DMS53 treated with DMSO at 0.1 percent for 48 hours (cell line): ENCODE data around the gene PPP3CA.
"Not testable (repeated sequence)": the region's sequence is repeated elsewhere in the genome, so short reads cannot be mapped to it uniquely, and the experiment has no call there.

Experiments
- DNase-seq: peaks from one replicate; lab custom pipeline; 2025; ENCODE audit not compliant: unreplicated experiment; lab: John Stamatoyannopoulos, UW

The PPP3CA gene

DNA sequence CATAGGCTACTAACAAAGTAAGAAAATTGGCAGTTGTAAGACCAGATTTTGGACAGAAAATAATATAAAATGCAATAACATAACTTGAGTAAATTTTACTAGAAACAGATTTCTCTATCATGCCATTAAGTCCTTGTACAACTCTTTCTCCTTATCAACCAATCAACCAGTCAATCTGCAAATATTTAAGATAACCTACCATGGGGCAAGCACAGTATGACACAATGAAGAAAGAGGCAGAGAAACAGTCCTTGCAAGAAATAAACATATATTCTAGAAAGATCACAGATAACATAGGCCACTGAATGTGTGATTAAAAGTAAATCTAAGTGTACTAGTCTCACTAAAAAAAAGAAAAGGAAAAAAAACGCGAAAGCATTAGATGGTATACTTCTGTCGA, 194.8 kb downstream of the PPP3CA start:
- DNase-seq: no peak

DNA sequence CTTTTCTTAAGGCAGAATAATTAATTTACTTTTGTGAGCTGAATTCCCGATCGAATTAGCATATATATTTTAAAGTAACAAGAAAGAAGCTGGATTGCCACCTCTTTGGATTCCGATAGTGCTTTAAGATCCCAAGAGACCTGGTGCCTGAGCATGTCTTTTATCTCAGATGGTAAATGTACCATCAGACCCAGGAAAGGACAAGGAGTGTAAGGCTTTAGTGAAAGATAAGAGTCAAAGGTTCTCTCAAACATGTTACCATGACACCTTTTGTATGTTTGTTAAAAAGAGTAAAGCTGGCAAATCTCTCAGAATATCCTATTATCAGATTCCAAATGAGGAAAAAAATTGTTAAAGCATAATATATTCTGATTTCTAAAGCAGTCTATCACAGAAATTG, 198.8 kb downstream of the PPP3CA start:
- no peak for DNase-seq

DNA sequence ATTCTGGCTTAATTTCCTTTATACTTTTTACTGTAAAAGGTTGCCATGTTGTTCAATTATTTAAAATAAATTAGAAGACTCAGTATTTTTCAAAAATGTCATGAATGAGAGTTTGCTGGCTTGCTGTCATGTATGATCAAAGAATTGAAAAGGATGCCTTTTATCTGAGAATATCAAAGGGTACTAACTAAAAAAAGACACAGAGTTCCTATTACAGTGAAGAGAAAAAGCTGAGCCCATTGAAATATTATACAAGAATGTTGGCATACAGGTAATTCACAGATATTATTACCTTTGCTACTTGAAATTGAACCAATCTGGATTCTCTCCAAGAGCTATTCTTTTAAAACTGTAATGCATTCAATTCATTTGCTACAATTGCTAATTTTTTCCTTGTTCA, 200.0 kb downstream of the PPP3CA start:
- DNase-seq: no peak

DNA sequence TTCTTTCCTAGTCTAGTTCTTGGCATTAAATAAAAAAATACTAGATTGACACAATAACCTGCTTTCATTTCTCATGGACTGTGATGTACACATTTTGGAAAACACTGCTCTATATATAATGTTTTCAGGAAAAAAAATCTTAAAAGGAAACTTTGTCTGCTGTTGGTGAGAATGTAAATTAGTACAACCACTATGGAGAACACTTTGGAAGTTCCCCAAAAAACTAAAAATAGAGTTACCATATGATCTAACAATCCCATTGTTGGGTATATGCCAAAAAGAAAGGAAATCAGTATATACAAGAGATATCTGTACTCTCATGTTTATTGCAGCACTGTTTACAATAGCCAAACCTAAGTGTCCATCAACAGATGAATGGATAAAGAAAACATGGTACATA, 202.3 kb downstream of the PPP3CA start:
- DNase-seq: no peak

DNA sequence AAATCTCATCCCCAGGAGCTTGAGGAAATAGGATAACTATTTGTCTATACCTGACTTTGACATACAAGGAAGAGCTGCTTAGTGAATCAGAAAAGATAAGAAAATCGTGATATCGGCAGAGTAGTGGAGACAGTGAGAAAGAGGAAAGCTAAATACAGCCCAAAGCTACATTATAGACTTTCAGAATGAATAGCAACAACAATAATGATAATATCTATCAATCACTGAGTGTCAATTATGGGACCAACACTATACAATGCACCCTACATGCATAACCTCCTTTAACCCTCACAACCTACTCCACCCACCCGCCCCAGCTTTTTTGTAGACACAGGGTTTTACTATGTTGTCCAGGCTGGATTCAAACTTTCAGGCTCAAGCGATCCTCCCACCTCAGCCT, 205.1 kb downstream of the PPP3CA start:
- DNase-seq: no peak

DNA sequence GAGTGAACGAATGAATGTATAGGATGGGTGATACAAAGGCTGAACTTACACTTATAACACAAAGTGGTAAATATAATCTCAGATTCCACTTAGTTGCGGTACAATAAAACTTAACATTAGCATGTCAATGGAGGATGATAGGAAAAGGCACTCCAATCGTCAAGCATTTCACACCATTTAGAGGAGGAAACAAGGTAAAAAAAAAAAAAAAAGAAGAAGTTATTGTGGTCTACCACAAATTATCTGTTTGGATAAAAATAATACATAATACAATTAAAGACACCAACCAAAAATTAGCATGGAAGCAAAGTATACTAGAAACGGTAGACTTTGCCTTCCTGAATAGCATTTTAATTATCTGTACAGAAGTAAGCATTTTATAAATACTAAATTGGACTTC, 205.5 kb downstream of the PPP3CA start:
- no peak for DNase-seq

DNA sequence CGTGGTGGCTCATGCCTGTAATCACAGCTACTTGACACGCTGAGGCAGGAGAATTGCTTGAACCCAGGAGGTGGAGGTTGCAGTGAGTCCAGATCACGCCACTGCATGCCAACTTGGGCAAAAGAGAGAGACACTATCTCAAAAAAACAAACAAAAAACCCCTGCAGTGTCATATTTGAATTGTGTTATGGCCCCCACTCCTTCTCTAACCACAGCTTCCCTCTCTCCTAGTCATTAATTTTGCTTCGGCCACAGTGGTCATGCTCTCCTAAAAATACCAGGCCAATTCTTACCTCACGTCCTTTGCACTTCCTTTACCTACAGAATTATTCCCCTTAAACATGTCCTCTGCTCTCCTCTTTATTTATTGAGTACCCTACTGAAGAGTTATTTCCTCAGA, 206.1 kb downstream of the PPP3CA start:
- no peak for DNase-seq

DNA sequence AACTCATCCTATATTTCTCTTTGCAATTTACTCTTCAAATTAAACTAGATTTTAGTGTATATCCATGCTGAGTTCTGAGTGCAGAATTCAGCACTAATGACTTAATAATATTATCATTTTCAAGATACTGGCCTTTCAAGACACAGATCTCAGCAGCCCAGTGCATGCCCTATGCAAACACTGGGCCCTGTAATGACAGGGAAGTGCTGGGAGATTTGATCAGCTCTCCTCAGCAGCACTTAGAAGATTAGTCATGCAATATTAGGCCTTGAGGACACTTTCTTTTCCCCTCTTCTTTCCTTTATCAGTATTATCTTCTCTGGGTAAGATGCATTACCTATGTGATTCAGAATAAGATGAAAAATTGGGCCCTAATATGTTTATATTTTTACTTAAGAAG, 207.1 kb downstream of the PPP3CA start:
- DNase-seq: no peak

DNA sequence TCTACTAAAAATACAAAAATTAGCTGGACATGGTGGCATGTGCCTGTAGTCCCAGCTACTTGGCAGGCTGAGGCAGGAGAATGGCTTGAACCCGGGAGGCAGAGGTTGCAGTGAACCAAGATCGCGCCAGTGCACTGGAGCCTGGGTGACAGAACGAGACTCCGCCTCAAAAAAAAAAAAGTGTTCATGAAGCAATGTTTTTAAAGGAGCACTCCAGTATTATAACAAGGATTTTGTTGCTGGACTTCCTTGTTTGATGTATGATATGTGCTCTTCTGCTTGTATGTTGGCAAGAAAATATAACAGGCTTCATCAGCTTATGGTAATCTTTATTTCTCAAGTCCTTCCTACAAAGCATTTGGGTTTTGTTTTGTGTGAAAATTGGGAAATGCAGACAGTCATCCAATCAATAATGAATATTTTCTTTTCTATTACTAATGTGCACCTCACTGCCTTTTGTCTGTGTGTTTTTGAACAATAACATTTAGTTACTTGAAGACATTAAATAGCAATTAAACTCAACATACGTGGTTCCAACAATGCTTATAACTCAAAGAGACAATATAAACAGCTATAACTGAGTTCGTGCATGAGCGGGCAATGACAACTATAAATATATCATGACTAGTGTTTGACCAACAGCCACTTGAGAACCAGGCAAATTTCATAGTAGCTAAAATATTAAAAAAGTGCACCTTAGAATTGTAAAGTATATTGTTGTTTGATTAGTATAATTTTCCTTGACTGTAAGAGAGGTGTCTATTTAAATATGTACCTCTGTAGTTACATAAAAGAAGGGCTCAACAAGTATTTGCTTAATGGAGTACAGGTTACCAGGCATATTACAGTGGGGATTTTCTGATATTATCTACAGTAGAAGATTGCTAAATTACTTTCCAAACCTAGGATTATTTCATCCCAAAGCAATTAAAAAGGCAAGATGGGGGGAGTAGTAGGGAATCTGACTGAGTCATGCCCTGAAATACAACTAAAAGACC, 210.7 kb downstream of the PPP3CA start:
- peak; percentile 63 for DNase-seq

DNA sequence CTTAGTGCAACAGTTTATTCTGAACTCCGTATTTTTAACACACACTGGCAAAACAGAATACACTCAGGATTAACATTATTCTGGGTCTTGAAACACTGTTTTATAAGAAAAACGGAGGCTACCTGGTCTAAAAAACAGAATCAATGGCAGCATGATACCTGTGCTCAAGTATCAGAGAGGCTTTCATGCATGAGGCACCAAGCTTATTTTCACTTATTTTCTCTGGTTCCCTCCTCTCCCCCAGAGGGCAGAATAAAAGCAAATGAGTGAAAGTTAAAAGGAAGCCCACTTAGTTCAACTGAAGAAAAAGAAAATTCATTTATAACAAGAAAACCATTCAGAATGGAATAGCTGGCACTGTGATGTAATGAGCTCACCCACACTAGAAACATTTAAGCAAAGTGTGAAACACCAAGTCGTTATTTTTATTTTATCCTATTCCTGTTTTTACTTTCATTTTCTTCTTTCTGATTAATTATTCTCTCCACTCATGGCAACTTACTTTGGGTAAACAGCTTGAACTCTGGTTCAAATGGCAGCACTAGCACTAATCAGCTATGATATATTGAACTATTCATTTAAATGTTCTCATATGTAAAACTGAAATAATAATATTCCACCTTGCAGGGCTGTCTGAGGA, 211.8 kb downstream of the PPP3CA start:
- DNase-seq: no peak

DNA sequence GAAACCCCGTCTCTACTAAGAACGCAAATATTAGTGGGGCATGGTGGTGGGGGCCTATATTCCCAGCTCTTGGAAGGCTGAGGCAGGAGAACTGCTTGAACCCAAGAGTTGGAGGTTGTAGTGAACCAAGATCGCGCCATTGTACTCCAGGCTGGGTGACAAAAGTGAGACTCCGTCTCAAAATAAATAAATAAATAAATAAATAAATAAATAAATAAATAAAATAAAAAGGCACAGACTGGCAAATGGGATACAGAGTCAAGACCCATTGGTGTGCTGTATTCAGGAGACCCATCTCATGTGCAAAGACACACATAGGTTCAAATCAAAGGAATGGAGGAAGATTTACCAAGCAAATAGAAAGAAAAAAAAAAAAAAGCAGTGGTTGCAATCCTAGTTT, 216.3 kb downstream of the PPP3CA start:
- DNase-seq: not testable (repeated sequence)

DNA sequence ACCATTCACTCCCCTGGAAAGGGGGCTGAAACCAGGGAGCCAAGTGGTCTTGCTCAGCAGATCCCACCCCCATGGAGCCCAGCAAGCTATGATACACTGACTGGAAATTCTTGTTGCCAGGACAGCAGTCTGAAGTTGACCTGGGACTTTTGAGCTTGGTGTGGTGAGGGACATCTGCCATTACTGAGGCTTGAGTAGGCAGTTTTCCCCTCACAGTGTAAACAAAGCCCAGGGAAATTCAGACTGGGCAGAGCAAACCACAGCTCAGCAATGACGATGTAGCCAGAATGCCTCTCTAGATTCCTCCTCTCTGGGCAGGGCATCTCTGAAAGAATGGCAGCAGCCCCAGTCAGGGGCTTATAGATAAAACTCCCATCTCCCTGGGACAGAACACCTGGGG, 218.4 kb downstream of the PPP3CA start:
- not testable (repeated sequence) for DNase-seq

DNA sequence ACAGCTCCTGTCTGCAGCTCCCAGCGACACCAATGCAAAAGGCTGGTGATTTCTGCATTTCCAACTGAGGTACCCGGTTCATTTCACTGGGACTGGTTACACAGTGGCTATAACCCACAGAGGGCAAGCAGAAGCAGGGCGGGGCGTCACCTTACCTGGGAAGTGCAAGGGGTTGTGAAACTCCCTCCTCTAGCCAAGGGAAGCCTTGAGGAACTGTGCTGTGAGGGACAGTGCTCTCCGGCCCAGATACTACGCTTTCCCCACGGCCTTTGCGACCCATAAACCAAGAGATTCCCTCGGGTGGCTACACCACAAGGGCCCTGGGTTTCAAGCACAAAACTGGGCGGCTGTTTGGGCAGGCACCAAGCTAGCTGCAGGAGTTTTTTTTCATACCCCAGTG, 218.9 kb downstream of the PPP3CA start:
- no peak for DNase-seq

DNA sequence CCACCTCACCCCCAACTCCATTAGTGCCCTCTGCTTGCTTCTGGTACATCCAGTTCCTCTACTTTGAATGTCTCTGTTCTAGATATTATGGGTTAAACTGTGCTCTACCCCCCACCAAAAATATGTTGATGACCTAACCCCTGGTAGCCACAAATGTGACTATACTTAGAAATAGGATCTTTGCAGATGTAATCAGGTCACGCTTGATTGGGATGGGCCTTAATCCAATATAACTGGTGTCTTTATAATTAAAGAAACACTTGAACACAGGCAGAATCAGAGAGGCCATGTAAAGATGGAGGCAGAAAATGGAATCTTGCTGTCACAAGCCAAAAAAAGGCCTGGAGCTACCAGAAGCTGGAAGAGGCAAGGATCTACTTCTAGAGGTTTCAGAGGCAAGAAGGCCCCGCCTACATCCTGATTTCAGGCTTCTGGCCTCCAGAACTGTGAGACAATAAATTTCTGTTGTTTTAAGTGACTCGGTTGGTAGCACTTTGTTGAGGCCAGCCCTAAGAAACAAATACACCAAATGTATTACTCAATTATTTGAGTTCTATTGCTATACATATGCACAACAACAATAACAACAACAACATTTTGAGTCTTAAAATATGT, 220.0 kb downstream of the PPP3CA start:
- no peak for DNase-seq

DNA sequence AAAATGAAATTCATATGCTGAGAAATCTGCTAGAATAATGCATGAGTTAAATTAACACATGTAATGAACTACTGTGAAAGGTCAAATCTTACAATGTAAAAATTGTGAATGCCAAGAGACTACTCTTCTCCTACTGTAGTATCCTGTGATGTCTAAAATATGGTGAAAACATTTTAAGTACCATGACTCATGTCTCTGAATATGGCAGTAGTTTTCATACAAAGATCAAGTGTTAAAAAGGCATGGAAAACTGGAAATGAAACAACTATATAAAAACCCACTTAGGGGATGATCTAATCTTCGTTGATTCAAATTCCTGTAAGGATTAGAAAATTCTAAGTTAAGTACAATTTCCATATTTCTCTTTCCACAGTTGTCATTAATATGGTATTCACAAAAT, 221.3 kb downstream of the PPP3CA start:
- peak; percentile 12 for DNase-seq

DNA sequence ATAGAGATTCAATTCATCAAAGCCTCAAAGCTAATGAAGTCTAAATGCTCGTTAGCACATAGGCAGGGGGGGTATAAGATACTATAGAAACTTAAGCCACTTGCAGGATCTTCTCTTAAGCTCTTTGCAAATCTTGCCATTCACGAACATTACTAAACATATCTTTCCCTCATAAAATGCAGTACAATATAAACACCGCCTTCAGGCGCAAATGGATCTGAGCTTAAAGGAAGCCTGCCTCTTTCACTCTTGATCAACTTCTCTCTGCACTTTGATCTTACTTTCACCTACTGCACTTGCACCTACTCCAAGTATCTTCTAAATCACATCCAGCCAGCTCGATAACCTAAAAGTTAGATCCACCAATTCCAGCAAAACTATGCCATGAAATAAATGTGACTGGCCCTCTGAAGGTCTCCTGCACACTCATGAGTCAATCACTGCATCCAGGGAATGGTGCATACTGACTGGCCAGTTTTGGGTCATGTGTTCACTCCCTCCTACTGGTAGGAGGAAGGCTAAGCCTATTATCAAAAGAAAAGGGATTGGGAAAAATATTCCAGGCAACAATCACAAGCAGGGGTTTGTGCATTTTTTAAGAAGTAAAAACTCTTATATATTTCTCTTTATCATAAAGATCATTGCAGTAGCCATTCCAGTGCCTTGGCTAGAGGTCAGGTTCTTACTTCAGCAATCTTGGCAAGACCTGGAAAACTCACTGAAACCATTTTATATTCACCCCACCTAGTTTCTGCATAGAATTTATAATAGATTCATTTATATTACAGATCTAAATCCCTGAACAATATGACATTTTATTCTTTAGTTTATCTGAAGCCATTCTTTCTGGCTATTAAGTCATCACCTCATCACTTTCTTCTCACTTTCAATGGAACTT, 222.0 kb downstream of the PPP3CA start:
- no peak for DNase-seq

DNA sequence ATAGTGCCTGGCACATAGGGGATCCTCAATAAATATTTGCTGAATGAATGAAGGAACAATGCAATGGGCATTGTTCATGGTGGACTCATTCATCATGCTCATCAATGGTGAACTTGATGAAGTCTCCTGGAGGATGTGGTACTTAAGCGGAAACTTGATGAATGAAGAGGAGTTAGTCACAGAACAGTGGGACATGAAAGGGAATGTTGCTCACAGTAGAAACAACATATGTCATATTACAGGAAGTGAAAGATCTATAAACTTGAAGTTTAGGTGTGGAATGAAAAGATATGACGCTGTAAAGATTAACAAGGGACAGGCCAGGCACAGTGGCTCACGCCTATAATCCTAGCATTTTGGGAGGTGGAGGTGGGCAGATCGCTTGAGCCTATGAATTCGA, 224.1 kb downstream of the PPP3CA start:
- no peak for DNase-seq

DNA sequence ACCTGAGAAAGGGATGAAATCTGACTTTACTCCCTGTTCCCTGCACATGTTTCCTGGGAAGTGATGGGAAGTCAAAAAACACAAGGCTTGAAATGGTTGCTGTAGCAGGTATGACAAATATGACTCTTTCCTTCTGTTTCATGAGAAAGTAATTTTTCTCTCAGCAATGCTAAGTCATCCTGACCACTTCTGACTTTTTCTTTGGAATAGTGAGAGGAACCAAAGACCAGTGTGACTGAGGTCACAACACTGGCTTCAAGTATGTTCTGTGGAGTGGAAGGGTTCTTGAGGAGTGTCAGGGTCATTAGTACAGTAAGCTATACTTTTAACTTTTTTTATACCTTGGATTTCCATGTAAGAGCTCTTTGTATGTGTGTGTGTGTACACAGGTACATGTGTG, 225.3 kb downstream of the PPP3CA start:
- DNase-seq: no peak

DNA sequence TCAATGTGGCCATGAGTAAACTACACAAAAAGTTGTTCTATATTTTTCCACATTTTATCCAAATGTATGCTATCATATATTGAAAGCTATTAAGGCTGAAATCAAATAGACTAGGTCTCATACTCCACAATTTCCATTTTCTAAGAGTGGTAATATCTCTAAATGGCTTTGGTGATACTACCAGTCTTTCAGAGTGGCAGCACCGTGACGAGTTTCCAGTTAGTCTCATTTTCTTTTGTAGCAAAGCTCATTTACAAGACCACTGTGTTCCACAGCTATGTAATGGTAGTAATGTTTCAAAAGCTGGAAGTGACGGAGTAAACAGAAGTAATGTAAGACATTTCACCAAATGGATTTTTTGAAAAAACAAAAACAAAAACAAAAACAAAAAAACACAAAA, 228.2 kb downstream of the PPP3CA start:
- no peak for DNase-seq

DNA sequence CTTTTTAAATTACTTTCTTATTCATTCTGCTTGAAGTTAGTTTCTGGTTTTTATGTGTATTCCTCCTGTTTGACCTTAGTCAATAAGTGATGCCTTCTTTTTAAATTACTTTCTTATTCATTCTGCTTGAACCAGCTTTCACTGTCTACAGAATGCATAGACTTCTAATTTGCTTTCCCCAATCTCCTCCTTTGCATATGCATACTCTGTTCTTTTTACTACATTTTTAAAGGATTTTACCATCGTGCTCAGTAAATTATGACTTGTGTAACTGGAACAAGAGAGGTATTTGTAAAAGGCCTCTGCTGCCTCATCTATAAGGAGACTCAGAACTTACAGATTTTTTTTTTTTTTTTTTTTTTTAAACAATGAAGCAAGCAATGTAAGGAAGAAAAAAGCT, 228.7 kb downstream of the PPP3CA start:
- DNase-seq: no peak

DNA sequence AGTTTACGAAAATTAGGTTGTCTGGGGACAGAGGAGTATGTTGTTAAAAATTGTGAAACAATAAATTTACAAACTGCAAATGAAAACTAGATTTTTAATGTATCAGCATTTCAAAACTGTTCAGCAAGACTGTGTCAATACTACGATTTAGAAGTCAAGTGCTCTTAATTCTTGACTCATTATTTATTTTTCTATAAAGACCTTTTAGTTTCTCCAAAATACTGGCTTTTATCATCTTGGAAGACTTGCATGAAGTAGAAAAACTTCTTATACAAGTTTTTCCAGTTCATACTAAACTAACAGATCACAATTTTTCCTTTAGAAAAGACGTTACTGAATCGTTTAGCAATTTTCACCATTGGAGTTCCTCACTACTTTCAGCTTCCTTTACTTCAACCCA, 231.4 kb downstream of the PPP3CA start:
- DNase-seq: peak; percentile 18
